ENCODE measurements around the gene CCDC121. TPM values are rescaled to one million over a fixed set of nuclear protein-coding genes. Genes with fewer than 3 reads are reported as not detected.

Gene CCDC121
- total and polyA plus RNA-seq, 9 of the 15 experiments (the other 6 are each of a cell fraction or from before 2014, with no cell fraction given), result 2.2 to 4.7 (median 4.1) TPM

DNA sequence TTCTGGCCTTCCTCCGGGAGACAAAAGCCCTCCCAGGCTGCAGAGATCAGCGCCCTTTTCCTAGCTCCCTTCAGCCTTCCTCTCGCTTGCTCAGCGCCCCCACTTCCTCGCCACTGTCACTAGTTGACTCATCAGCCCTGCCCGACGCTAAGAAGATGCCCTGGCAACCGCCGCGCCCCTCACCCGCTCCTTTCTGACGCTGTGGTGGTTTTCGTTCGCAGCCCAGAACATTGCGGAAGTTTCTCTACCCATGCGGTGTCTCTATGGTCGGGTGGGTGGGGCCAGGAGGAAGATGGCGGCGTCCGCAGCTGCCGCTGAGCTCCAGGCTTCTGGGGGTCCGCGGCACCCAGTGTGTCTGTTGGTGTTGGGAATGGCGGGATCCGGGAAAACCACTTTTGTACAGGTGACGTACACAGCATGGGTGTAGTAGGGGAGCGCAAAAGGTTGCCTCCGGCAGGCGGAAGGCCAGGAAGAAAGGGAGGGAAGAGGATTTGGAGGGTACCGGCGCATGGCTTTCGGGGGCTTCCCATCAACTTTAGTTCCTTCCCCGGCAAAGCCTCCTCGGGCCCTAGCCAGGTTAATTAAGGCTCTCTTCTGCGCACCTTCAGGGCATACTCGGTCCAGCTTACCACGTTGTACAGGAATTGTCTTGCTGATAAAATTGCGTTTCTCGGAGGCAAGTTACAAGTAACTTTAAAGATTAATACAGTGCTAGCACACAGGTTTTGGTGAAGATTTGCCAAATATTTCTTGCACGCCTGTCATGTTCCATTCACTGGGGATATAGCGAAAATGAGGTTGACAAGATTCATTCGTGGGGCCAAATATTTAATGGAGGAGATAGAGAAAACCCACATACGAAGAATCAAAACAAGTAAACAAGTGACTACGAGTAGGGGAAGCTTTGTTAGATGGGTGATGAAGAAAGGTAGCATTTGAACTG lies at the start of gene CCDC121, which contains the start of gene GPN1 (continued):
- TF ChIP-seq KLF6 (CRISPR knock-in tag; IDR thresholded peaks at IDR 0.05; ENCODE audit: borderline replicate concordance) (no peak; the same call in 1 of the 2 replicates), ILF3 (IDR thresholded peaks at IDR 0.05; ENCODE audit: borderline replicate concordance) (no peak), ZNF699 (CRISPR knock-in tag; IDR thresholded peaks at IDR 0.05; ENCODE audit: insufficient replicate concordance) (no peak), FOXA3 (CRISPR knock-in tag; conservative IDR thresholded peaks at IDR 0.05 in 1 of 2, IDR thresholded peaks at IDR 0.05 in 1 of 2) (0 out of 4 replicates have a peak, but pooled peaks of 1 of the 2 experiments have one; percentile 22), POLR2G (IDR thresholded peaks at IDR 0.05; ENCODE audit: low read depth, low read length) (peak; percentile 97), RBM17 (IDR thresholded peaks at IDR 0.05; ENCODE audit: borderline replicate concordance, low read depth, low read length) (no peak), CCNT2 (IDR thresholded peaks at IDR 0.05; ENCODE audit: borderline replicate concordance, extremely low read depth, insufficient read length, low read depth, low read length) (peak; percentile 21), RBM25 (IDR thresholded peaks at IDR 0.05; ENCODE audit: low read depth, low read length, severe bottlenecking) (no peak), RB1 (IDR thresholded peaks at IDR 0.05; ENCODE audit: low read depth) (peak; percentile 74; the same call in 1 of the 2 replicates), SP1 (CRISPR knock-in tag; IDR thresholded peaks at IDR 0.05) (peak; percentile 75; the same call in 1 of the 2 replicates), SOX6 (IDR thresholded peaks at IDR 0.05) (peak; percentile 44), MCM3 (IDR thresholded peaks at IDR 0.05) (no peak), CSDE1 (IDR thresholded peaks at IDR 0.05) (peak in 1 of 2 experiments; percentile 83; a peak in 2 of 4 replicates), ZBTB2 (IDR thresholded peaks at IDR 0.05) (no peak), BCL6 (CRISPR knock-in tag; IDR thresholded peaks at IDR 0.05) (no peak)
- TF ChIP-seq, protein P1, sequence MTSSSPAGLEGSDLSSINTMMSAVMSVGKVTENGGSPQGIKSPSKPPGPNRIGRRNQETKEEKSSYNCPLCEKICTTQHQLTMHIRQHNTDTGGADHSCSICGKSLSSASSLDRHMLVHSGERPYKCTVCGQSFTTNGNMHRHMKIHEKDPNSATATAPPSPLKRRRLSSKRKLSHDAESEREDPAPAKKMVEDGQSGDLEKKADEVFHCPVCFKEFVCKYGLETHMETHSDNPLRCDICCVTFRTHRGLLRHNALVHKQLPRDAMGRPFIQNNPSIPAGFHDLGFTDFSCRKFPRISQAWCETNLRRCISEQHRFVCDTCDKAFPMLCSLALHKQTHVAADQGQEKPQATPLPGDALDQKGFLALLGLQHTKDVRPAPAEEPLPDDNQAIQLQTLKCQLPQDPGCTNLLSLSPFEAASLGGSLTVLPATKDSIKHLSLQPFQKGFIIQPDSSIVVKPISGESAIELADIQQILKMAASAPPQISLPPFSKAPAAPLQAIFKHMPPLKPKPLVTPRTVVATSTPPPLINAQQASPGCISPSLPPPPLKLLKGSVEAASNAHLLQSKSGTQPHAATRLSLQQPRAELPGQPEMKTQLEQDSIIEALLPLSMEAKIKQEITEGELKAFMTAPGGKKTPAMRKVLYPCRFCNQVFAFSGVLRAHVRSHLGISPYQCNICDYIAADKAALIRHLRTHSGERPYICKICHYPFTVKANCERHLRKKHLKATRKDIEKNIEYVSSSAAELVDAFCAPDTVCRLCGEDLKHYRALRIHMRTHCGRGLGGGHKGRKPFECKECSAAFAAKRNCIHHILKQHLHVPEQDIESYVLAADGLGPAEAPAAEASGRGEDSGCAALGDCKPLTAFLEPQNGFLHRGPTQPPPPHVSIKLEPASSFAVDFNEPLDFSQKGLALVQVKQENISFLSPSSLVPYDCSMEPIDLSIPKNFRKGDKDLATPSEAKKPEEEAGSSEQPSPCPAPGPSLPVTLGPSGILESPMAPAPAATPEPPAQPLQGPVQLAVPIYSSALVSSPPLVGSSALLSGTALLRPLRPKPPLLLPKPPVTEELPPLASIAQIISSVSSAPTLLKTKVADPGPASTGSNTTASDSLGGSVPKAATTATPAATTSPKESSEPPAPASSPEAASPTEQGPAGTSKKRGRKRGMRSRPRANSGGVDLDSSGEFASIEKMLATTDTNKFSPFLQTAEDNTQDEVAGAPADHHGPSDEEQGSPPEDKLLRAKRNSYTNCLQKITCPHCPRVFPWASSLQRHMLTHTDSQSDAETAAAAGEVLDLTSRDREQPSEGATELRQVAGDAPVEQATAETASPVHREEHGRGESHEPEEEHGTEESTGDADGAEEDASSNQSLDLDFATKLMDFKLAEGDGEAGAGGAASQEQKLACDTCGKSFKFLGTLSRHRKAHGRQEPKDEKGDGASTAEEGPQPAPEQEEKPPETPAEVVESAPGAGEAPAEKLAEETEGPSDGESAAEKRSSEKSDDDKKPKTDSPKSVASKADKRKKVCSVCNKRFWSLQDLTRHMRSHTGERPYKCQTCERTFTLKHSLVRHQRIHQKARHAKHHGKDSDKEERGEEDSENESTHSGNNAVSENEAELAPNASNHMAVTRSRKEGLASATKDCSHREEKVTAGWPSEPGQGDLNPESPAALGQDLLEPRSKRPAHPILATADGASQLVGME (CRISPR knock-in tag; IDR thresholded peaks at IDR 0.05), result 0 out of 2 replicates have a peak, but pooled peaks have one; percentile 51
- TF ChIP-seq, protein P2, sequence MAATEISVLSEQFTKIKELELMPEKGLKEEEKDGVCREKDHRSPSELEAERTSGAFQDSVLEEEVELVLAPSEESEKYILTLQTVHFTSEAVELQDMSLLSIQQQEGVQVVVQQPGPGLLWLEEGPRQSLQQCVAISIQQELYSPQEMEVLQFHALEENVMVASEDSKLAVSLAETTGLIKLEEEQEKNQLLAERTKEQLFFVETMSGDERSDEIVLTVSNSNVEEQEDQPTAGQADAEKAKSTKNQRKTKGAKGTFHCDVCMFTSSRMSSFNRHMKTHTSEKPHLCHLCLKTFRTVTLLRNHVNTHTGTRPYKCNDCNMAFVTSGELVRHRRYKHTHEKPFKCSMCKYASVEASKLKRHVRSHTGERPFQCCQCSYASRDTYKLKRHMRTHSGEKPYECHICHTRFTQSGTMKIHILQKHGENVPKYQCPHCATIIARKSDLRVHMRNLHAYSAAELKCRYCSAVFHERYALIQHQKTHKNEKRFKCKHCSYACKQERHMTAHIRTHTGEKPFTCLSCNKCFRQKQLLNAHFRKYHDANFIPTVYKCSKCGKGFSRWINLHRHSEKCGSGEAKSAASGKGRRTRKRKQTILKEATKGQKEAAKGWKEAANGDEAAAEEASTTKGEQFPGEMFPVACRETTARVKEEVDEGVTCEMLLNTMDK (IDR thresholded peaks at IDR 0.05; ENCODE audit: borderline replicate concordance, insufficient read depth, low read depth, low read length, poor library complexity, severe bottlenecking), result no peak

Measured in K562 (cell line).